ENCODE results near the gene KRTDAP. TPM values are rescaled to one million over a fixed set of nuclear protein-coding genes. Genes with fewer than 3 reads are reported as not detected.

KRTDAP gene
- total RNA-seq, result 1 to 10 TPM in 1 of 4 donors, not detected in 3; 2.7 TPM

GRCh38 chr19:35490364-35490763 lies at the start of gene KRTDAP:
Gene KRTDAP, minus strand, starts transcription at chr19:35490464. Its CDS starts 22 bp downstream, at chr19:35490442.
- H3K27me3 ChIP-seq, result no peaks in the 10 kb centered on the region
- no peaks in the 10 kb centered on the region for H3K9me3 ChIP-seq
- intact Hi-C loops (cut with DNase I), result loop anchor here (5.0 kb wide), 1 partner anchor 138 kb away; no protein-coding TSS in a partner anchor

GRCh38 chr19:35539850-35540249 lies 49.6 kb upstream of the KRTDAP start:
- Histone ChIP-seq H3K36me3 (no peaks in the 10 kb centered on the region), H3K4me1 (peaks cover 8 to 9% of the 10 kb centered on the region in 2 donors), H3K27me3 (no peaks in the 10 kb centered on the region), H3K27ac (no peak overlapping the region), H3K4me3 (replicated peaks in 1 of 3) (no peak overlapping the region), H3K9me3 (no peaks in the 10 kb centered on the region)
- intact Hi-C loops (cut with DNase I), result no loop called here
- TF ChIP-seq CTCF (IDR thresholded peaks at IDR 0.05) (no peak), POLR2A (IDR thresholded peaks at IDR 0.05) (no peak)
- DNase-seq, result no peak
- 91 to 95% methylated on average over 10 to 11 of the region's 12 CpGs for WGBS, 2 donors

More at GRCh38 chr19:35490364-35490763, at the start of gene KRTDAP:
- no peak for DNase-seq
- H3K4me3 ChIP-seq (replicated peaks in 1 of 3), result no peak within 1 kb of the TSS
- WGBS, 2 donors, result 85 to 86% methylated on average over 9 of the region's 9 CpGs
- peaks cover 0 to 13% of the 10 kb centered on the region in 2 donors for H3K4me1 ChIP-seq
- no peak within 1 kb of the TSS for H3K27ac ChIP-seq
- no peaks in the 10 kb centered on the region for H3K36me3 ChIP-seq
- TF ChIP-seq CTCF (IDR thresholded peaks at IDR 0.05) (no peak), POLR2A (IDR thresholded peaks at IDR 0.05) (no peak)

- Histone ChIP-seq H3K9me3 (no peaks in the 10 kb centered on the region), H3K27ac (no peak overlapping the region), H3K27me3 (no peaks in the 10 kb centered on the region), H3K36me3 (no peaks in the 10 kb centered on the region), H3K4me3 (replicated peaks in 1 of 3) (no peak overlapping the region), H3K4me1 (peaks cover 3 to 5% of the 10 kb centered on the region in 2 donors)
- no peak for TF ChIP-seq CTCF (IDR thresholded peaks at IDR 0.05)
- no peak for TF ChIP-seq POLR2A (IDR thresholded peaks at IDR 0.05)
- 81 to 82% methylated on average over 6 of the region's 6 CpGs for WGBS, 2 donors
- DNase-seq, result no peak
- intact Hi-C loops (cut with DNase I), result no loop called here
These were observed 49.0 kb upstream of the KRTDAP start for GRCh38 chr19:35539314-35539713.

- intact Hi-C loops (cut with DNase I), result no loop called here
- DNase-seq, result no peak
- Histone ChIP-seq H3K4me1 (peaks cover 0 to 11% of the 10 kb centered on the region in 2 donors), H3K27me3 (no peaks in the 10 kb centered on the region), H3K4me3 (replicated peaks in 1 of 3) (no peak overlapping the region), H3K27ac (no peak overlapping the region), H3K9me3 (no peaks in the 10 kb centered on the region), H3K36me3 (no peaks in the 10 kb centered on the region)
- 58 to 61% methylated on average over 10 of the region's 10 CpGs for WGBS, 2 donors
- TF ChIP-seq POLR2A (IDR thresholded peaks at IDR 0.05), result no peak
- no peak for TF ChIP-seq CTCF (IDR thresholded peaks at IDR 0.05)
These were observed 44.7 kb upstream of the KRTDAP start for GRCh38 chr19:35534803-35535480.

GRCh38 chr19:35533822-35534392 lies 43.6 kb upstream of the KRTDAP start:
- H3K4me3 ChIP-seq (replicated peaks in 1 of 3), result no peak overlapping the region
- H3K4me1 ChIP-seq, result peaks cover 0 to 11% of the 10 kb centered on the region in 2 donors
- H3K36me3 ChIP-seq, result no peaks in the 10 kb centered on the region
- no peaks in the 10 kb centered on the region for H3K27me3 ChIP-seq
- no peak for TF ChIP-seq CTCF (IDR thresholded peaks at IDR 0.05)
- TF ChIP-seq POLR2A (IDR thresholded peaks at IDR 0.05), result no peak
- WGBS, 2 donors, result 7 to 10% methylated on average over 22 to 23 of the region's 30 CpGs
- peak; percentile 77 to 86 for DNase-seq
- no peaks in the 10 kb centered on the region for H3K9me3 ChIP-seq
- intact Hi-C loops (cut with DNase I), result no loop called here
- H3K27ac ChIP-seq, result no peak overlapping the region

Data from thyroid gland (tissue), 4 donors.